GM19035 (cell line): ENCODE data around the gene ADGRE1.

Experiments used
- ATAC-seq: cut with Tn5 transposase; IDR thresholded peaks from one replicate; pipeline ENCODE4 v1.9.1; 2021; ENCODE audit not compliant: unreplicated experiment

ADGRE1 gene

DNA sequence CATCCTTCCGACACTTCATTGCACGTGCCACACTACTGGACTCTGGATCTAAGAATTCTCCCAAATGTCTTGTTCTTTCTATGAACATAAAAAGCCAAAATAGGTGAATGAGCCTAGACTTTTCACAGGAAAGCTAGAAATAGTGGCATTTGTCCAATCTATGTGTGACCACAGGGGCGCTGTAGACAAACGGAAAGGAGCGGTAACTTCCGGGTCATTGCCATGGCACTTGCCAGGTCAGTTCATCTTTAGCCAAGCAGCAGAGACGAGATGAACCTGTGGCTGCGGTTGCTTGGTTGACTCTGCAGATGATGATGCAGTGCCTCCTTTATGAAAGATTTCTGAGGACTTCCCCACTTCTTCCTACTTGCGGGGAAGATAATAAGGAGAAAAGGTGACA lies 65.6 kb downstream of the ADGRE1 start:
- ATAC-seq, result no peak

DNA sequence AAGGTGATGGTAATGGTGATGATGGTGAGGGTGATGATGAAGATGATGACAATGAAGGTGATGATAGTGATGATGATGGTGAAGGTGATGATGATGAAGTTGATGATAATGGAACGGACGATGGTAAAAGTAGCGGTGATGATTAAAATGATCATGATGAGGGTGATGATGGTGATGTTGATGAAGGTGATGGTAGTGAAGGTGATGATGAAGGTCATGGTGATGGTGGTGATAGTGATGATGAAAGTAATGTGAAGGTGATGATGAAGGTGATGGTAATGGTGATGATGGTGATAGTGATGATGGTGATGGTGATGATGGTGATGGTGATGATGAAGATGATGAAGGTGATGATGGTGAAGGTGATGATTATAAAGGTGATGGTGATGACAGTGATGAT lies 67.7 kb downstream of the ADGRE1 start:
- no peak for ATAC-seq

DNA sequence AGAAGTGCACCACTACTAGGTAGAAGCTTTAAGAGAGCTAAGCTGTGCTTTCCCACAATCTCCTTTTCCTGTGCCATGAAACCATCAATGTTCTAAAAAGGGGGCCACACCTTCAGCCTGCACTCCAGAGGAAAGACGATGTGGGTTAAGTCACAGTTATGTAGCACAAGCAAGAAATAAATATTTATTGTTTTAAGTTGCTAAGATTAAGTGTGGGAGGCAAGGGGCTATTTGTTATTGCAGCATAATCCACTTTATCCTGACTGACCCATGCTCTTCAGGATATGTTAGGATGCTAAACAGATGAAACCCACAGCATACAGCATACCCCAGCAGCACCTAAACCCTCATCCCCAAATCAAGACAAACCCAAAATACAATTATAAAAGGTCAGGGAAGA lies 69.2 kb downstream of the ADGRE1 start:
- ATAC-seq, result no peak

DNA sequence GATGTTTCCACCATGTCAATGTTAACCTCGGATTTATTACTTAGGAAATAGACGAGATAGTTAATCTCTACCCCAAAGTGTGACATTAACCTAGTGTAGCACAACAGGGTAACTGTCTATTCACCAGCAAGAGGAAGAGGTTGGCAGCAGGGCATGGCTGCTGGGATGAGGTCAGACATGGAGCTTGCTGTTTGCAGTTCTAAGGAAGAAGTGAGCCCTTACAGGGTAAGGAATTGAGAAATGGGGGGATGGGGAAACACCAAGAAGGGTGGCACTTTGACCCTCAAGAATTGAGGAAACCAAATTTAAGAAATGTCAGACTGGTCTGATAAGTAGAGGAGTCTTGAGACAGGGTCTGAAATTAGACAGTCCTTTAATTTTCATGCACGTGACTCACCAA lies 71.4 kb downstream of the ADGRE1 start:
- ATAC-seq, result no peak

- no peak for ATAC-seq
These were observed 76.0 kb downstream of the ADGRE1 start for GRCh38 chr19:6963244-6963852.

DNA sequence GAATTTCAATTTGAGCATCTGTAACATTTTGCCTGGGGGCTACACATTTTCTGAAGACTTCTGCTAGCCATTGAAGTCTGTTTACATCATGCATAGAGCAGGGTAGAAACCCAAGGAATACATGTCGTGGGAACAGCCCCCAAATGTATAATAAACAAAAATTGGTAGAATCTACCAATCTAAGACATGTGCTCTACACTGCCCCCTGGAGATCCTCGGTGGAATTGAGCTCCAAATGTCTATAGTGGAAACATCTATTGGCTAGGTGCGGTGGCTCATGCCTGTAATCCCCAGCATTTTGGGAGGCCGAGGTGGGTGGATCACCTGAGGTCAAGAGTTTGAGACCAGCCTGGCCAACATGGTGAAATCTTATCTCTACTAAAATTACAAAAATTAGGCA lies 76.6 kb downstream of the ADGRE1 start:
- ATAC-seq, result no peak

DNA sequence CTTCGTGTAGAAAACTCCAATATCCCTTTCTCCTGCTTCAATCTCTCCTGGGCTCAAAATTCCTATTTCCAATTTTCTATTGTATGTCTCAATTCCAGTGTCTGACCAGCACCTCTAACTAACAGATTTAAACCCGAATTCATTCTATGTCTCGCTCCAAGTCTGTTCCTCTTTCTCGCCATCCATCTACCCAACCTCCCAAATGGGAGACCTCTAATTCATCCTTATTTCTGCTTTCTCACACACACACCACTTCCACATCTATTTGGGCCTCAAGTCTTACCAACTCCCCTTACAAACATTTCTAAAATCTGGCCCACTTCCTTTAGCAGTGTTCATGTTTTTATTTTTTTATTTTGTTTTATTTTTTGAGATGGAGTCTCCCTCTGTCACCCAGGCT lies 80.6 kb downstream of the ADGRE1 start:
- ATAC-seq, result no peak

DNA sequence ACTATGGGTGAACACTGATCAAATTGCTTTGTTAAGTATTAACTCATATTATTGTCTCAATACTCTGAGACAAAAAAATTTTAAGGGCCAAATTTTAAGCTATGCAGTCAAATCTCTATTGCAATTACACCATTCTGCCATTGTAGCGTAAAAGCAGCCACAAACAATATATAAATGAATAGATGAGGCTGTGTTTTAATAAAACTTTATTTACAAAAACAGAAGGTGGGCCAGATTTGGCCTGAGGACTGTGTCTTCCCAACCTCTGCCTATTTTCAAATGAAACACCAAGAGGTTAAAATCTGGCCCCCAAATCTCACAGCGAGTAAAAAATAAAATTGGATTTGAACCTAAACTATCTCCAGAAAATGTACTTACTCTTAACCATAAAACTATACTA lies 82.1 kb downstream of the ADGRE1 start:
- ATAC-seq, result no peak

DNA sequence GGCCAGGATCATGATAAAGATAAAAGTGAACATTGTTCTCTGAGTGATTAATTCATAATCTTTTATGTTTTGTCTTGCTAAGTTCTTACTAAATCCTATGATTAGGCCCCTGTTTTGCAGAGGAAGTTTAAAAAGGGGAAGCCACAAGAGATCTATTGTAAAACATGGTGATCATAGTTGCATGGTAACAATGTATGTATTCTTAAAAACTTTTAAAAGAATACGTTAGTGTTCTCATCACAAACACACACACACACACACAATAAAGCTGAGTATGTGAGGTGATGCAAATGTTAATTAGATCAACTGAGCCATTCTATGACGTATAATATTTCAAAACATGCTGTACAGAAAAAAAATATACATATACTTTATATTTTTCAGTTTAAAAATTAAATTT lies 82.6 kb downstream of the ADGRE1 start:
- no peak for ATAC-seq

GRCh38 chr19:6970443-6970842 lies 83.1 kb downstream of the ADGRE1 start:
- ATAC-seq, result no peak

- ATAC-seq, result no peak
These were observed 84.0 kb downstream of the ADGRE1 start for GRCh38 chr19:6971366-6971765.

- no peak for ATAC-seq
These were observed 88.8 kb downstream of the ADGRE1 start for GRCh38 chr19:6976197-6976596.

- no peak for ATAC-seq
These were observed 92.0 kb downstream of the ADGRE1 start for GRCh38 chr19:6979399-6979798.

DNA sequence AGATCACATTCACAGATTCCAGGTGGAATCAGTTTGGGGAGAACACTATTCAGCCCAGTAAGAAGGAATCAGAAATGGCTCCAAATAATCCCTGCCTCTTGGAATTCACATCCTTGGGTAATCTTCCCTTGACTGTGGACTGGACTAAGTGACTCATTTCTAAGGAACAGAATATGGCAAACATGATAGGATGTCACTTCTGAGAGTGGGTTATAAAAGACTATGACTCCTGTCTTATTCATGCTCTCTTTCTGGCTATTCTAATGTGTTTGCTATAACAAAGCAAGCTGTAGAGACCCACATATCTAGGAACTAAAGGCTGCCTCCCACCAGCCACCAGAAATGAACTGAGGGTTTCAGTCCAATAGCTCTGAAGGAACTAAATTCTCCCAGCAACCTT lies 96.1 kb downstream of the ADGRE1 start:
- ATAC-seq, result no peak

DNA sequence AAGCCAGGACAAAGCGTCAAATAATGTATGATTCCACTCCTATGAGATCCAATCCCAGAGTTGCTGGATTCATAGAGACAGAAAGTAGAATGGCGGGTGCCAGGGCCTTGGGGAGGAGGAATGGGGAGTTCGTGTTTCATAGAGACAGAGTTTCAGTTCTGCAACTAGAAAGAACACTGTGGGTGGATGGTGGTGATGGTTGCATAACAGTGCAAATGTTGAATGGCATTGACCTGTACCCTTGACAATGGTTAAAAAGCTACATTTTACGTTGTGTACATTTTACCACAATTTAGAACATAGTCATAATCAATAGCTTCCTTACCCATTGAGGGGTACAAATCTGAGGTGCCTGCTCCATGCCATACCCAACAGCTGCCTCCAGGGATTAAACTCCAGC lies 100.5 kb downstream of the ADGRE1 start:
- ATAC-seq, result no peak

DNA sequence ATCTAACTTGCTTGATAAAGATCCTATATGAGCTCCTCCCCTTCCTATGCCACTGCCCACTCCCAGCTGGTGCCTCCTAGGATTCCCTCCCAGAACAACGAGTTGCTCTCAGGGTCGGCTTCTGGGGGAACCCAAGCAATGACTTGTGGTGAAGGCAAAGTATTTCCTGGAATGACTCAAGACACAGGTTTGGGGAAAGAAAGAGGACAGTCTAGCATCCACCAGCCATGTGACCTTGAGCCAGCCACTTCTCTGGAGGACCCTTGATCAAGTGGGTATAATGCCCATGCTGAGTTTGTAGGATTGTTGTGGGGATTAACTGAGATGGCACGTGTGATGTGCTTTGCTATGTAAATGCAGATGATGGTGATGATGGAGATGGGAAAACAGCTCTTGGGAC lies 100.9 kb downstream of the ADGRE1 start:
- ATAC-seq, result no peak
